GM19468 (cell line): Measurements from ENCODE around the gene NTN5.

Experiments
- ATAC-seq: cut with Tn5 transposase; IDR thresholded peaks from one replicate; pipeline ENCODE4 v1.9.1; 2021; ENCODE audit warnings: mild to moderate bottlenecking, moderate library complexity, moderate number of reproducible peaks; ENCODE audit not compliant: unreplicated experiment; ENCODE audit errors: extremely low read depth

The NTN5 gene

DNA sequence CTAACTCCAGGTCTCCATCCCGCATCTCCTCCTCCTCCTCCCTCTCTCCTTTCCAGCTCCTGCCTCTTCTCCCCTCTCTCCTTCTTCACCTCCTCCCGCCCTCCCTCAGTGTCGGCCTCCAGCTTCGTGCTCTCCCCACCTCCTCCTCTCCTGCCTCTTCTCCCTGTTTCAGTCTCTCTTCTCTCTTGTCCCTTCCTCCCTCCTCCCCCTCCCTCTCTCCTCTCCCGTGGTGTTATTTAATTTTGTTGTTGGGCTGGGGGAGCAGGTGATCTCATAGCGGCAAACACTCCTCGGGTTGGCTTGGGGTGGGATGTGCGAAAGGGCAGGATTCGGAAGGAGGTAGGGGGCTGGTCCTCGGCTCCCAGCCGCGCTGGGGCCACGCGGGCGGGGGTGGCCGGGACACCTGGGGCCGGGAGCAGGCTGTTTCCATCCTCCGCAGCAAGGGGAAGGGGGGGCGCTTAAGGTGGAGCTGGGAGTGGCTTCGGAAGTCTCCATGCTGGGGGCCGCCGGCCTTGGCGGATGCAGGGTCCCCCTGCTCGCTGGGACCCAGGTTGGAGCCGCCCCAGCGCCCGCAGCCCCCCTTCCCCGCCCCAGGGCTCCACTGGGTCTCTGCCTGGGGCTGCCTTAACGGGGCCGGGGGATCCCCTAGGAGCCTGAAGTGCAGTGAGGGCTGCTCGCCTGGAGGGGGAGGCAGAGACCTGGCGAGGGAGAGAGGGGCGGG is 26.7 kb downstream of the NTN5 start, which contains the start of gene CA11:
TSS of gene CA11 (minus strand) at position 187 of the 721 bp plus-strand sequence. CDS start 555 bp downstream, outside the sequence.
- ATAC-seq, result no peak

DNA sequence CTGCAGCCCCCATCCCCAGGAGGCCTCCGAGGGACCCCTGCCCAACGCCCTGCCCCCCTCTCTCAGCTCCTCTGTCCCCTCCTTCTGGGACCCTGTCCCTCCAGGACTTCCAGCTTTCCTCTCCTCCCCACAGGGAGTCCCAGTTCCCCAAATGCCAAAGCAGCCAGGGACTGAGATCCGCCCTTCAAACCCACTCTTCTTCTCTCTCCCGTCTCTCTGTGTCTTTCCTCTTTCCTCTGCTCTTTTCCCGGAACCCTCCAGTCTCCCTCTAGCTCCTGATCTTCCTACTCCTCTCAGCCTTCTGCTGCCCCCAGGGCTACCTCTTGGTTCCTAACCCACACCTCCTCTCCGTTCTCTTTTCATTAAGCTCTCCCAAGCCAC is 27.2 kb downstream of the NTN5 start:
- no peak for ATAC-seq

DNA sequence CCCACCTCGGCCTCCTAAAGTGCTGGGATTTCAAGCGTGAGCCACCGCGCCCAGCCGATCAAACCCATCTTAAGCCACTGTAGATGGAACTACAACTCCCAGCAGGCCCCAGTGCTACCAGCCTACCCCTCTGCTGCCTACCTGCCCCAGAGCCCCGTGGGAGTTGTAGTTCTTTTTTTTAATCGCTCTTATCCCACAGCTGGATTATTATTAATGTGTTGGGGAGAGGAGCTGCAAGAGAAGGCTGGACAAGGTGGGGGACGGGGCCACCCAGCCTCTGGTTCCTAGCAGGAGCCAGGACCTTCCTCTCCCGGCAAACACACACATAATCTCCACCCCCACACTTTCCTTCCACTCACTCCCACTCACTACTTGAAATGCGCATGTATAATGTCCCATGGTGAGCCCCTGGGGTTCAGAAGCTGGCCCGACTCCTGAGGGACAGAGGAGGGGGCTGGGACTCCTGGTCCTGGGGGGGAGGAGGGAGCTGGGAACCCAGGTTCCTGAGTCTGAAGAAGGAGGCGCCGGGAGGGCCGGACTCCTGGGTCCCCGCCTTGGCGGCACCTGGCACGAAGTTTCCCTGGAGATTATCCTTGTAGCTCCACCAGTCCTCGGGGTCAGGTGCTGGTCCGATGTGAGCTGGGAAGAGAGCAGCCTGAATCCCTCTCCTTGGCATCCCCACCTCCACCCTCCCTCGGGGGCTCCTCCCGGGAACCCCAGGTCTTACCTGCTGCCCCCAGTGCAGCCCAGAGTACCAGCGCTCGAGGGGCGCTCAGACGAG is 27.8 kb downstream of the NTN5 start:
- no peak for ATAC-seq

DNA sequence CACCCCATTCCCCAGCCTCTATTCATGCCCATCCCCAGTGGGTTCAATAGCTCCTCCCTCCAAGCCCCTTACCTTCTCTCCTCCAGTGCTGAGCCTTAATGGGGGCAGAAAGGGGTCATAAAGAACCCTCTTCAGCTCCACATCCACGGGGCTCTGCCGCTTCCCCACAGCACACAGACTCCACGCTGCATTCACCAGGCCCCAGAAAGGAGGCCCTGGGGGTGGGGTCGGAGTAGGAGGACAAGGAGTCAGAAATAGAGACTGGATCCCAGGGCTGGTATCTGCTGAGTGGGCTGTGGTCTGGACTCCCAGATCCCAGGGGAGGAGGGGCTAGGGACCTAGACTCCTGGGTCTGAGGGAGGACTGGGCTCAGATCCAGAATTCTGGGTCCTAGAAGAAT is 28.5 kb downstream of the NTN5 start:
- no peak for ATAC-seq

DNA sequence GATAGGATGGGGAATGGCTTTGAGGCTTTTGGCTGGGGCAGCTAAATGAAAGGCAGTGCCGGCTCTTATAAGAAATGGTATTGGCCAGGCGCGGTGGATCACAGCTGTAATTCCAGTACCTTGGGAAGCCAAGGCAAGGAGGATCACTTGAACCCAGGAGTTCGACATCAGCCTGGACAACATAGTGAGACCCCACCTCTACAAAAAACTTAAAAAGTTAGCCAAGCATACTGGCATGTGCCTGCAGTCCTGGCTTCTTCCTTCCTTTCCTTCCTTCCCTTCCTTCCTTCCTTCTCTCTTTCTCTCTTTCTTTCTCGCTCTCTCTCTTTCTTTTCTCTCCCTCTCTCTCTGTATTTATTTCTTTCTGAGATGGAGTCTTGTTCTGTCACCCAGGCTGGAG is 30.0 kb downstream of the NTN5 start:
- ATAC-seq, result no peak

DNA sequence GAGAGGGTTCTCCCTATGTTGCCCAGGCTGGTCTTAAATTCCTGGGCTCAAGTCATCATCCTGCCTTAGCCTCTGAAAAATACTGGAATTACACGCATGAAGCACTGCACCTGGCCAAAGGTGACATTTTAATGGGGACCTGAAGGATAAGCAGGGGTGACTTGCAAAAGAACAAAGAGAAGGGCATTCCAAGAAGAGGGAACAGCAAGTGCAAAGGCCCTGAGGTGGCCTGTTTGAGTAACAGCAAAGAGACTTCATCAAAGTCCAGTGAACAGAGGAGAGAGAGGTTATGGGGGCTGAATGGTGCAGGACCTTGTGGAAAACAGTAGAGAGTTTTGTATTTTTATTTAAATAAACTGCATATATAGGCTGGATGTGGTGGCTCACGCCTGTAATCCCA is 31.0 kb downstream of the NTN5 start:
- no peak for ATAC-seq

DNA sequence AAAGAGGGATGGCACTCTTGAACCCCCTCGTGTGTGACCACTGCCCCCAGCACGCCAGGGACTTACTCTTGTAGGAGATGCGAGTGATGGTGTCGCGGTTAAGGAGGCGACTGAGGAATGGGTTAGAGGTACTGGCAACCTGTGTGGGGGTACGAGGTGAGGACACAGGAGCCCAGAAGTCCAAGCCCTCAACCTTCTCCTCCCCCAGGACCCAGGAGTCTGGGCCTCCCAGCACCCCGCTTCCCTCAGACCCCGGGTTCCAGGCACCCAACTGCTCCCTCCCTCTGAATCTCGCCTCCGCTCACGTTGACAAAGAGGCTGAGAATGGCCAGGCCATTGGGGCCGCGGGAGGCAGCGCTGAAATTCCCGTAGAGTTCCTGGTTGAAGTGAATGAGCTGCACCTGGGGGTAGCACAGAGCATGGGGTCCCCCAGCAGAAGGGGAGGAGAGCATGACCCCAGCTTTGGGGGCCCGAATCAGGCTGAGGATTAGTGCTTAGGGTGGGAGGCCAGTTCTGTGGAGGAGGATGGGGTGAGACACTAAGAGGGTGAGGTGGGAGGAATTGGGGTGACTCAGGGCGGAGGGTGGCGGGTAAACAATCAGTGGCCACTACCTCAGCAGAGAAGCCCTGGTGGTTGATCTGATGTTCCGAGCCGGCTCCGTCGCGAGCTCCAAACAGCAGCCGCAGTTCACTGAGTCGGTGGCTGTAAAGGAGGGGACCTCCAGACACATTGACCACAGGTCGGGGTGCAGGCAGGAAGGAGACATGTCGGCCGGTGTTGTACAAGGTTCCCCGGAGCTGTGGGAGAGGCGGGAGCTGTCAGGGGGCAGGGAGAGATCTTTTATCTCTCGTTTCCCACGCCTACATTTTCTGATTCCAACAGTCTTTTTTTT is 33.1 kb downstream of the NTN5 start:
- no peak for ATAC-seq

DNA sequence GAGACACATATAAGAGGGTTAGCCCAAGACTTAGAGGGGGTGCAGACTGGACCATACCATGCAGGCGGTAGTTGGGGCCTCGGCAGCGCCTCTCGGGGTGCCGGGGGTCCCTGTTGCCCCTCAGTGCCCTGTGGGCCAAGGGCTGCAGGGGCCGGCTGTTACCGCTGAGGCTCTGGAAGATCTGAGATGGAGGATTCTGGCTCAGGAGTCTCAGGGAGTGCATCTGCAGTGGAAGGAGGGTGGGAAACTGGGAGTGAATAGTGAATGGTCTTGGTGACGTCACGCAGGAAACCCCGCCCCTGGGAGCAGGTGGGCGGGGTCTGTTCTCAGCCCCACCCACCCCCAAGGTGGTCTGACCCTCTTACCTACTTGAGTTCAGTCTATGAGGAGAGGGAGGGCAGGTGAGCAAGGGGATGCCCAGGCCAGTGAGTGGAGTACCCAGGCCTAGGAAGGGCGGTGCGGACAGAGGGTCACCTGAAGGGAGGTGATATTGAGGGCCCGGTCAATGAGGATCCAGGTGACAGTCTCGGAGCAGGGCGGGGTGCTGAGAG is 33.9 kb downstream of the NTN5 start:
- no peak for ATAC-seq

DNA sequence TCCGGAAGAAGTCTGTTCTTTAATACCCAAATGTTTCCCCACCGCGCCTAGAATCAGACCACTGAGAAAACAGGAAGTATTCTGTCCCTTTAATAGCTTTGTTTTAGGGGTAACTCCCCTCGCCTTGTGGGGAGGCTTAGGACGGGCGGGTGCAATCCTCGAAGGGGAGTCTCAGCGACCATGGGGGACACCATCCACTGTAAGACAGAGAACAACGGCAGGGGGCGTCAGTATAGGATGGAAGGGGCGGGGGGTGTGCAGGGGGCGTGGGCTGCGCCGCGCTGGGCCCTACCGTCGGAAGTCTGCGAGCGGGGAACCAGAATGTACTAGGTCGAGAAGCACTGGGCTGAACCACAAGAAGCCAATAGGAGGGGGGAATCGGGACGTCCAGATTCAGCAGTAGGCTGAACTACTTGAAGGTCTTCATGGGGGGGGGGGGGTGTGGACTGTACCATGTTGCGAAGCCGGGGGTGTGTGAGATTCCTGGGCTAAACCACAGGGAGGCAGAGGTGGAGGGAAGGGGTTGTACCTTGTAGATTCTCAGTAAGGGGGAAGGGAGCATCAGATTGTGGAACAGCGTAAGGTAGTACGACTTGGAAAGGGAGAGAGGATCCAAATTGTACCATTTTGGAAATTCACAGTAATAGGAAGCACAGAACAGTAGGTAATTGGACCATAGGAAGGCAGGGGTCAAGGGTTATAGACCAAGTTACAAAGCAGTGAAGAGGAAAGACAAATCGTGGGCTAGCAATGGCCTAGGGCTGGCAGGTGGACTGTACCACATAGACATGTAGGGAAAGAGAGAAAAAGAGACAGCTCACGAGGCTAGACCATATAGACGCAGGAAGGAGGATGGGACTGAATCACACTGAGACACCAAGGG is 34.6 kb downstream of the NTN5 start:
- ATAC-seq, result no peak

DNA sequence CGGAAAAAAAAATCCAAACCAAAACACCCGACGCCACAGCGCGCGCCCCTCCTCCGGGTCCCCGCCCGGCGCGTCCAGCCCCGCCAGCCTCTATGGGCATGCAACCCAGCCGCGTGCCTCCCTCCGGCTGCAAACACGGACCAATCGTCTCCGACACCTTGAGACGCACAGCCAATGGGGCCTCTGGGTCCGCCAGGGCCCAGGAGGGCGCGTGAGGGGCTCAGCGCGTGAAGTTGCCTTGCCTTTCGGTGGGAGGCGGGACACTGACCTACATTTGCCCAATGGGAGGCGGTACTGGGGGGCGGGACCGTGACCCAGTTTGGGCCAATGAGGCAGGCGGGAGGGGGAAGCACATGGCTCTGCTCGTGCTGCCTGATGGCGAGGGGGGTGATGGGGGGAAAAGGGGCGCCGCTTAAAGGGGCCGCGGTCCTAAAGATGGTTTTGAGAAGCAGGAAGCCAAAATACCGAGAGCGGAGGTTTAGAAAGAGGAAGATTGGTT is 35.3 kb downstream of the NTN5 start:
- ATAC-seq, result peak; percentile 58

DNA sequence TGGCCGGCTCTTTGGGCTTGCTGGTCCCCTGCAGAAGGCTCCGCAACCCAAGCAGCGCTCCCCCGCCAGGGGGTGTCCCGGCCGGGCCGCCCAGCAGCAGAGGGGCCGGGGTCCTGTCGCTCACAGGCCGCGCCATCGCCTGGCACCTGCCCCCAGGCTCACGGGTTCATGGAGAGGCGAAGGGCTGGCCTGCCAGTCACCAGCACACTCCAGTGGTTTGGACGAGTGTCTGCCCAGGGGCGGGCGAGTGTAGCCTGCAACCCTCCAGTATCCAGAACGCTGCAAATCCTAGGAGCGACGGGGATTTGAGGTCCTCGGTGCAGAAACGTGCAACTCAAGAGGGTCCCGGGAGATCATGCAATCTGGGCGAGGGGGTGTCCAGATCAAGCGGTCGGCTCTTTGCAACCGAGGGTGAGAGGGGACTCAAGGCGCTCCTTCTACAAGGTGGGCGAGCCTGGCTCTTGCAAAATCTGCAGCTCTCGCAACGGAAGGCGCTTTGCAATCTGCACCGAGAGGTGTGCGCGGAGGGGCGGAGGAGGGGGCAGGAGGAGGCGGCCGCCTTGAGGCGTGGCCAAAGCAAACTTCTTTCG is 35.9 kb downstream of the NTN5 start, which contains the start of gene DBP:
TSS of gene DBP (minus strand) at position 521 of the 590 bp plus-strand sequence. CDS start at position 136, 385 bp downstream.
- no peak for ATAC-seq

DNA sequence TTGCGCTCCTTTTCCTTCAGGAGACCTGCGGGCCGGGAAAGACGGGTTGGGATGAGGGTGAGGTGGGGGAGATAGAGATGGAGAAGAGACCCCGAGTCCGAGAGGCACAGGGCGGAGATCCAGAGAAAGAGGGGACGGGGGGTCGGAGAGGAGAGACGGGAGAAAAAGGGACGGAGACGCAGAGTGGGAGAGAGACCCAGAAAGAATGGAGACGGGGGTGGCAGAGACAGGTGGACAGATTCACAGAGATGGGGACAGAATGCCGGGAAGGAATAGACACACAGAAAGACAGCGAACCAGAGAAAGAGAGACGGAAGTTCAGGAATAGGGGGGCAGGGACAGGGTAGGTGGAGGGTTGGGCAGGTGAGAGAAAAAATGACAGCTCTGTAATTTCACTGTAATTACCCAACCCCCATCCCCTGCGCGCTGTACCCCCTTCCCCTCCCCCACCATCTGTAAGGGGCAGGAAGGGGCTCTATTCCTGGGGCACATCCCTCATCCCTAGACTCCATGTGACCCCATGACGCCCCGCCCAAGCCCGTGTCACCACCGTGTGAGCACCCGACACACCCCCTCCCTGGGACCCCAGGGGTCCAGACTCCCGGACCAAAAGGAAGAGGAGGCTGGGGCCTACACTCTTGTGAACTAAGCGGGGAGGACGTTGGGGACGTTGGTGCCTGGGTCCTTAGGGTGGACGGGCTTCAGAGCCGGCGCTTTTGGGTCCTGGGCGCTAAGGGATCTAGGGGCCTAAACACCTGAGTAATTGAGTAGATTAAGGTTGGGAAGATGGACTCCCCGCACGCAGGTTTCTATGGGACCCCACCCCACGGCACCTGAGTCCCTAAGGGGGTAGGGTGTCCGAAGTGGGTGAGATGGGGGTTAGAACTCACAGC is 36.6 kb downstream of the NTN5 start:
- no peak for ATAC-seq

DNA sequence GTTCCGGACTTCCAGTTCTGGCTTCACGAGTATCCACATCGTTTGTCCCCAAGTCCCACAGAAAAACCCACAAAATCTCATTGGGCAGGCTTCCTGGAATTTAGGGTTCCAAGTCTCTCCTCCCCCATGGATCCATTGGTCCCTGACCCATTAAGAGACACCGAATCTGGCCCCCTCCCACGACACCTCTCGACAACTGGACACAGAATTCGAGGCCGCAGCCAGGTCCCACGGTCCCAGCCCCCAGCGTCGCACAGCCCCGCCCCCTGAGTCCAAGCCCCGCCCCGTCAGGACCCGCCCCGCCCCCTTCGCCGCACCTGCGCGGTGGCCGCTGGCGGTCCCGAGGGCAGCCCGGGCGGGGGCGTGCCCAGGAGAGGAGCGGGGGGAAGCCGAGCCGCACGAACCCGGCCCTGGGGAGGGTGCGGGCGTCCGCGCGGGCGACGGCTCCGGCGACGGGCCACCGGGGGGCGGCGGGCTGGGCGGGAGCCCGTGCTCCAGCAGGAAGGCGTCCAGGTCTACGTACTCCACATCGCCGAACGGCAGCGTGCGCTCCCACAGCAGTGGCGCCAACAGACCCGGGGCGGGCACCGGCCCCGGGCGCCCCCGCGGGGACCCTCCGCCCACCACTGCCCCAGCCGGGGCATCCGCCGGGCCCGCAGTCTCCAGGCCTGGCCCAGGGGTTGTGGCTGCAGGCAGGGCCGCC is 37.4 kb downstream of the NTN5 start:
- ATAC-seq, result no peak

DNA sequence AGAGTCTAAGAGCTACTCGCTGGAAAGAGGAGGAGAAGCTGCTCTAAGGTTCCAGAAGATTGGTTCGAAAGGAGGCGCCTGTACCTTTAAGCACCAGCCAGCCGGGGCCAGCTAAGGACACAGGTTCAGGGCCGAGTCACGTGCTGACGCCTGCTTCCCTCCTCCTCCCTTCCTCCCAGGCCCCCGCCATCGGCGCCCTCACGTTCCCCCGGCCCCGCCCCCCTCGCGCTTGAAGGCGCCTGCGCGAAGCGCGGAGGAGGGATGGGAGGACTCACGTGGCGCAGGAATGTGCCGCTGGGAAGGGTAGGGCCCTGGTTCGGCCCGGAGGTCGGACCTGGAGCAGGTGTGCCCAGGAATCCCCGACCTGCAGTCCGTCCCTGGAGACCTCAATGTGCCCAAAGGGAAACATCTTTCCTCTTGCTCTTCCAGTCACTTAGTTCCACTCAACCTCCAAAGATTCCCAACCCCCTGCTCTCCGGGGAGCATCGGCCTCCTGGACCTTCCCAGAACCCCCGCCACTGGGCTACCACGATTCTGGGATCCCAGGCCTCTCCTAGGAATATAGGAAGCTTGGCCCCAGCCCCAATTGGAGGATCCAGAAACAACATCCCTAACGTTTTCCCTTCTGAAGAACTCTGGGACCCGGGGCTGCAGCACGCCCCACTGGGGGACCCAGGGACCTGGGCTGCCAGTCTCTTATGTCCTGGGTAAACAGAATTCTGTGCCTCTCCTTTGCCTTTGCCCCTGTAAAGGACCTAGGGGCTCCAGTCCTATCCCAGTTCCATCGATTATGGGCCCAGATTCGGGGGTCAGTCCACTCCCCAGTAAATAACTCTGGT is 38.2 kb downstream of the NTN5 start:
- ATAC-seq, result no peak

DNA sequence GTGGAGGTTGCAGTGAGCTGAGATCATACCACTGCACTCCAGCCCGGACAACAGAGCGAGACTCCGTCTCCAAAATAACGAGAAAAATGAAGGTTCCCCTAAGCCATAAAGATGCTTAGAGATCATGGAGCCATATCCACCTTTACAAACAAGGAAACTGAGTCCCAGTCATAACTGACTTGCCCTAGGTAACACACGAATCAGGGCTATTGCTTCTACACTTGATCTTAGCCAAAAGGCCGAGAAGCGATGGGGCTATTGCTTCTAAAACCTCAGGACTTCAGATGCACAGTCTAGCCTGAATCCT is 38.8 kb downstream of the NTN5 start:
- no peak for ATAC-seq
